ENCODE measurements around the gene GEN1.

Gene GEN1

GRCh38 chr2:17771956-17772355, 18.0 kb downstream of the GEN1 start:
- no peak for TF ChIP-seq PKNOX1 (IDR thresholded peaks at IDR 0.05)
- no peak for TF ChIP-seq SP1 (IDR thresholded peaks at IDR 0.05)
- TF ChIP-seq NFRKB (IDR thresholded peaks at IDR 0.05): no peak
- DNase-seq (ENCODE audit: extremely low spot score): no peak
- ChIA-PET CTCF (no interaction called here), POLR2A (no interaction called here)

GRCh38 chr2:17772532-17772931, 18.6 kb downstream of the GEN1 start:
- no peak for DNase-seq (ENCODE audit: extremely low spot score)
- ChIA-PET POLR2A (no interaction called here), CTCF (no interaction called here)
- TF ChIP-seq SP1 (IDR thresholded peaks at IDR 0.05) (no peak), L3MBTL2 (conservative IDR thresholded peaks at IDR 0.05) (no peak), NFRKB (IDR thresholded peaks at IDR 0.05) (no peak), ARNT (IDR thresholded peaks at IDR 0.05) (no peak), CTBP1 (IDR thresholded peaks at IDR 0.05; ENCODE audit: borderline replicate concordance) (no peak), HDGF (IDR thresholded peaks at IDR 0.05; ENCODE audit: borderline replicate concordance) (no peak), TARDBP (IDR thresholded peaks at IDR 0.05) (no peak), FOXK2 (IDR thresholded peaks at IDR 0.05) (no peak), ZNF384 (IDR thresholded peaks at IDR 0.05) (no peak), ELF4 (IDR thresholded peaks at IDR 0.05) (no peak), FOXA1 (IDR thresholded peaks at IDR 0.05) (no peak), FOXM1 (IDR thresholded peaks at IDR 0.05; ENCODE audit: borderline replicate concordance) (no peak), BHLHE40 (IDR thresholded peaks at IDR 0.05; ENCODE audit: borderline replicate concordance) (no peak), PKNOX1 (IDR thresholded peaks at IDR 0.05) (no peak)

GRCh38 chr2:17780546-17780945, 26.6 kb downstream of the GEN1 start:
- DNase-seq (ENCODE audit: extremely low spot score): no peak
- ChIA-PET CTCF (interaction anchor here (0.8 kb wide), 1 partner anchor 1114 kb away, joined by 4 read pairs; no protein-coding TSS in a partner anchor), POLR2A (interaction anchor here (1.1 kb wide), 1 partner anchor 26 kb away, joined by 3 read pairs; the partner anchor contains the start of gene GEN1)
- TF ChIP-seq SP1 (IDR thresholded peaks at IDR 0.05) (no peak), PKNOX1 (IDR thresholded peaks at IDR 0.05) (no peak), ELF4 (IDR thresholded peaks at IDR 0.05) (no peak), NFRKB (IDR thresholded peaks at IDR 0.05) (no peak), FOXM1 (IDR thresholded peaks at IDR 0.05; ENCODE audit: borderline replicate concordance) (no peak), ARNT (IDR thresholded peaks at IDR 0.05) (no peak), FOXA1 (IDR thresholded peaks at IDR 0.05) (no peak), TARDBP (IDR thresholded peaks at IDR 0.05) (no peak), FOXK2 (IDR thresholded peaks at IDR 0.05) (no peak), BHLHE40 (IDR thresholded peaks at IDR 0.05; ENCODE audit: borderline replicate concordance) (no peak), CTBP1 (IDR thresholded peaks at IDR 0.05; ENCODE audit: borderline replicate concordance) (no peak), HDGF (IDR thresholded peaks at IDR 0.05; ENCODE audit: borderline replicate concordance) (no peak), L3MBTL2 (conservative IDR thresholded peaks at IDR 0.05) (no peak), ZNF384 (IDR thresholded peaks at IDR 0.05) (no peak), LEF1 (IDR thresholded peaks at IDR 0.05; ENCODE audit: borderline replicate concordance) (no peak)

- DNase-seq (ENCODE audit: extremely low spot score): no peak
- TF ChIP-seq SP1 (IDR thresholded peaks at IDR 0.05) (no peak), NFRKB (IDR thresholded peaks at IDR 0.05) (no peak), FOXA1 (IDR thresholded peaks at IDR 0.05) (no peak), PKNOX1 (IDR thresholded peaks at IDR 0.05) (no peak), CTBP1 (IDR thresholded peaks at IDR 0.05; ENCODE audit: borderline replicate concordance) (no peak), L3MBTL2 (conservative IDR thresholded peaks at IDR 0.05) (no peak), LEF1 (IDR thresholded peaks at IDR 0.05; ENCODE audit: borderline replicate concordance) (no peak), FOXK2 (IDR thresholded peaks at IDR 0.05) (no peak), ELF4 (IDR thresholded peaks at IDR 0.05) (no peak), SUZ12 (IDR thresholded peaks at IDR 0.05) (no peak), TARDBP (IDR thresholded peaks at IDR 0.05) (no peak), HDGF (IDR thresholded peaks at IDR 0.05; ENCODE audit: borderline replicate concordance) (no peak), FOXM1 (IDR thresholded peaks at IDR 0.05; ENCODE audit: borderline replicate concordance) (no peak), ARNT (IDR thresholded peaks at IDR 0.05) (no peak), BHLHE40 (IDR thresholded peaks at IDR 0.05; ENCODE audit: borderline replicate concordance) (no peak), ZNF384 (IDR thresholded peaks at IDR 0.05) (no peak)
- ChIA-PET CTCF (no interaction called here), POLR2A (no interaction called here)
Observed at GRCh38 chr2:17781482-17781881, 27.5 kb downstream of the GEN1 start.

GRCh38 chr2:17786727-17787126, 32.8 kb downstream of the GEN1 start:
- no peak for TF ChIP-seq FOXK2 (IDR thresholded peaks at IDR 0.05)
- TF ChIP-seq ZNF384 (IDR thresholded peaks at IDR 0.05): no peak
- TF ChIP-seq FOXM1 (IDR thresholded peaks at IDR 0.05; ENCODE audit: borderline replicate concordance): no peak
- TF ChIP-seq CTBP1 (IDR thresholded peaks at IDR 0.05; ENCODE audit: borderline replicate concordance): no peak
- TF ChIP-seq FOXA1 (IDR thresholded peaks at IDR 0.05): no peak
- no peak for TF ChIP-seq ELF4 (IDR thresholded peaks at IDR 0.05)
- no peak for TF ChIP-seq NFRKB (IDR thresholded peaks at IDR 0.05)
- TF ChIP-seq TARDBP (IDR thresholded peaks at IDR 0.05): no peak
- TF ChIP-seq L3MBTL2 (conservative IDR thresholded peaks at IDR 0.05): no peak
- no peak for TF ChIP-seq HDGF (IDR thresholded peaks at IDR 0.05; ENCODE audit: borderline replicate concordance)
- TF ChIP-seq ARNT (IDR thresholded peaks at IDR 0.05): no peak
- no peak for TF ChIP-seq PKNOX1 (IDR thresholded peaks at IDR 0.05)
- no peak for TF ChIP-seq SP1 (IDR thresholded peaks at IDR 0.05)
- TF ChIP-seq BHLHE40 (IDR thresholded peaks at IDR 0.05; ENCODE audit: borderline replicate concordance): no peak
- no peak for TF ChIP-seq SUZ12 (IDR thresholded peaks at IDR 0.05)
- no peak for TF ChIP-seq LEF1 (IDR thresholded peaks at IDR 0.05; ENCODE audit: borderline replicate concordance)
- DNase-seq (ENCODE audit: extremely low spot score): no peak
- CTCF ChIA-PET: interaction anchor here (0.6 kb wide), 1 partner anchor 1646 kb away, joined by 3 read pairs; no protein-coding TSS in a partner anchor
- POLR2A ChIA-PET: no interaction called here
